Psoas muscle (tissue), 8 donors: ENCODE measurements around the gene CHMP5. TPM values are rescaled to one million over a fixed set of nuclear protein-coding genes. Genes with fewer than 3 reads are reported as not detected.

Source experiments
- ATAC-seq, 4 donors: fragments of 200-7000 bp; cut with Tn5 transposase; one replicate each; pipeline ENCODE4 v1.9.1; 2020; ENCODE audit warnings: moderate library complexity in 3 of 4, mild to moderate bottlenecking in 2 of 4
- DNase-seq, 2 donors: peaks; one replicate each; pipeline ENCODE4 v3.0.0-alpha.2; 2020
- H3K27ac ChIP-seq: fragments of 200-600 bp; one replicate; pipeline ENCODE4 v1.8.0; 2022
- H3K27me3 ChIP-seq, 3 donors: fragments of 200-600 bp in 1 of 3; one replicate each; pipeline versions ENCODE4 v1.6.1 to v1.8.0; 2013 to 2022; ENCODE audit warnings: low read length in 2 of 3, mild to moderate bottlenecking in 2 of 3, moderate library complexity in 1 of 3; ENCODE audit not compliant: insufficient read depth in 3 of 3
- H3K36me3 ChIP-seq, 2 donors: fragments of 200-600 bp in 1 of 2; one replicate each; pipeline versions ENCODE4 v1.6.1 to v1.8.0; 2013 to 2022; ENCODE audit warnings: low read depth in 1 of 2, mild to moderate bottlenecking in 1 of 2, moderate library complexity in 1 of 2; ENCODE audit not compliant: insufficient read depth in 1 of 2
- H3K4me1 ChIP-seq: fragments of 200-600 bp; one replicate; pipeline ENCODE4 v1.8.0; 2022
- H3K4me3 ChIP-seq: fragments of 200-600 bp; one replicate; pipeline ENCODE4 v1.8.0; 2022; ENCODE audit warnings: mild to moderate bottlenecking
- H3K9me3 ChIP-seq: fragments of 200-600 bp; one replicate; pipeline ENCODE4 v1.8.0; 2022
- WGBS, 3 donors: extraction: QIAGEN DNeasy Blood & Tissue Kit; methylation state at CpG; one replicate each; pipeline versions ENCODE4 v1.1.6 to v1.1.7; 2013; 5-methylcytosine and 5-hydroxymethylcytosine counted together
- intact Hi-C, 2 donors: fragments of 100-400 bp; cut with DNase I; formaldehyde crosslinking; loops; one replicate each; pipeline versions ENCODE4 v1.11.0 to v1.14.2; 2022
- polyA plus RNA-seq, 3 donors: library from polyadenylated mRNA; stranded (reverse); fragments of 200-250 nt; gene quantifications; one replicate each; pipeline ENCODE4 v1.2.3, GENCODE V29; 2013
- total RNA-seq, 4 donors: library from RNA; stranded (reverse); fragmentation: NEBNext Ultra II Directional in 2 of 4; extraction: Animal tissue kit (Norgen Biotek cat#: 25700) in 2 of 4; gene quantifications; one replicate each; pipeline versions ENCODE4 v1.2.1 to v1.2.4, GENCODE V29; 2021 to 2023
- TF ChIP-seq, protein P1 (sequence below): fragments of 200-600 bp; IDR thresholded peaks from one replicate; pipeline ENCODE4 v1.8.0; 2022; ENCODE audit warnings: antibody characterized with exemption
- donor health status: healthy with polysubstance abuse.
- donor health status: DM: no; HTN: no; CAD: no; lungs with moderate emphysema.
- donor health status: Bipolar disorder and iron deficiency.
- donor health status: healthy.
- donor health status: DM: yes; HTN: yes; CAD: no.
- donor health status: DM: no; HTN: no; CAD: no.
- donor health status: DM: no; HTN: no; CAD: no.
- donor health status: DM: yes; HTN: yes; CAD: no.

Gene CHMP5
- total and polyA plus RNA-seq, 7 donors: 28.7 to 80.4 (median 38.3) TPM

- H3K4me1 ChIP-seq: peaks cover 24% of the 10 kb centered on the region
- TF ChIP-seq, protein P1, sequence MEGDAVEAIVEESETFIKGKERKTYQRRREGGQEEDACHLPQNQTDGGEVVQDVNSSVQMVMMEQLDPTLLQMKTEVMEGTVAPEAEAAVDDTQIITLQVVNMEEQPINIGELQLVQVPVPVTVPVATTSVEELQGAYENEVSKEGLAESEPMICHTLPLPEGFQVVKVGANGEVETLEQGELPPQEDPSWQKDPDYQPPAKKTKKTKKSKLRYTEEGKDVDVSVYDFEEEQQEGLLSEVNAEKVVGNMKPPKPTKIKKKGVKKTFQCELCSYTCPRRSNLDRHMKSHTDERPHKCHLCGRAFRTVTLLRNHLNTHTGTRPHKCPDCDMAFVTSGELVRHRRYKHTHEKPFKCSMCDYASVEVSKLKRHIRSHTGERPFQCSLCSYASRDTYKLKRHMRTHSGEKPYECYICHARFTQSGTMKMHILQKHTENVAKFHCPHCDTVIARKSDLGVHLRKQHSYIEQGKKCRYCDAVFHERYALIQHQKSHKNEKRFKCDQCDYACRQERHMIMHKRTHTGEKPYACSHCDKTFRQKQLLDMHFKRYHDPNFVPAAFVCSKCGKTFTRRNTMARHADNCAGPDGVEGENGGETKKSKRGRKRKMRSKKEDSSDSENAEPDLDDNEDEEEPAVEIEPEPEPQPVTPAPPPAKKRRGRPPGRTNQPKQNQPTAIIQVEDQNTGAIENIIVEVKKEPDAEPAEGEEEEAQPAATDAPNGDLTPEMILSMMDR: no peak
- H3K27me3 ChIP-seq: no peaks in the 10 kb centered on the region
- no peaks in the 10 kb centered on the region for H3K9me3 ChIP-seq
- peak; percentile 67 to 90 (median 88) for ATAC-seq
- peak overlapping the region; percentile 83 for H3K27ac ChIP-seq
- 50 to 54% (median 52%) methylated on average over 4 of the region's 4 CpGs for WGBS, 3 donors
- DNase-seq: no peak
- H3K36me3 ChIP-seq: peaks cover 38 to 100% of the 10 kb centered on the region in 2 donors
- intact Hi-C loops: no loop called here
- no peak overlapping the region for H3K4me3 ChIP-seq
Observed at GRCh38 chr9:33257276-33257675, 7.6 kb upstream of the CHMP5 start.

DNA sequence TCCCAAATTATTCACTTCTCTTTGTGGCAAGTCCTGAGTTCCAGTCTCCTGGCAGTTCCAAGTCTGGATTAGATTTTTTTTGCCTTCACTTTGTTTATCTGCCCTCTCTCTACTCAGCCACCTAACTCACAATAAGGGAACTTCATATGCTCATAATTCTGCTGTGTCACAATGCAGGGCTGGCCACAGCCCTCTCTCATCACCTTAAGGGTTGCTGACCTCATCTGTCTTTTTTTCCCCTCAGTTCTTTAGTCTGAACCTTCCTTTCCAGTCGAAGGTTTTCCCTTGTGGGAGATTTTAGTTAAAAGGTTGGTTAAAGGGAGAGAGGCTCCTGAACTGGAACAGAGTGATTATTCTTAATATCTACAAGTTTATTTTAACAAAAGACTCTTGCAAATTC, 4.5 kb upstream of the CHMP5 start:
- H3K27ac ChIP-seq: peak overlapping the region; percentile 83
- DNase-seq (no peak), ATAC-seq (no peak)
- intact Hi-C loops: no loop called here
- H3K36me3 ChIP-seq: peaks cover 21 to 74% of the 10 kb centered on the region in 2 donors
- no peak overlapping the region for H3K4me3 ChIP-seq
- TF ChIP-seq, protein P1: no peak
- WGBS, 3 donors: 83 to 100% (median 88%) methylated on average over 1 of the region's 1 CpG
- peaks cover 34% of the 10 kb centered on the region for H3K4me1 ChIP-seq
- no peaks in the 10 kb centered on the region for H3K9me3 ChIP-seq
- H3K27me3 ChIP-seq: no peaks in the 10 kb centered on the region

- peaks cover 26% of the 10 kb centered on the region for H3K4me1 ChIP-seq
- no peaks in the 10 kb centered on the region for H3K9me3 ChIP-seq
- peaks cover 9 to 70% of the 10 kb centered on the region in 2 donors for H3K36me3 ChIP-seq
- 4 to 5% (median 5%) methylated on average over 25 of the region's 25 CpGs for WGBS, 3 donors
- intact Hi-C loops: no loop called here
- peak overlapping the region; percentile 94 for H3K4me3 ChIP-seq
- ATAC-seq: peak; percentile 6 to 34 (median 24)
- TF ChIP-seq, protein P1: no peak
- no peaks in the 10 kb centered on the region for H3K27me3 ChIP-seq
- H3K27ac ChIP-seq: peak overlapping the region; percentile 98
- peak; percentile 29 to 62 for DNase-seq
Observed at GRCh38 chr9:33263131-33264002, 1.5 kb upstream of the CHMP5 start.

DNA sequence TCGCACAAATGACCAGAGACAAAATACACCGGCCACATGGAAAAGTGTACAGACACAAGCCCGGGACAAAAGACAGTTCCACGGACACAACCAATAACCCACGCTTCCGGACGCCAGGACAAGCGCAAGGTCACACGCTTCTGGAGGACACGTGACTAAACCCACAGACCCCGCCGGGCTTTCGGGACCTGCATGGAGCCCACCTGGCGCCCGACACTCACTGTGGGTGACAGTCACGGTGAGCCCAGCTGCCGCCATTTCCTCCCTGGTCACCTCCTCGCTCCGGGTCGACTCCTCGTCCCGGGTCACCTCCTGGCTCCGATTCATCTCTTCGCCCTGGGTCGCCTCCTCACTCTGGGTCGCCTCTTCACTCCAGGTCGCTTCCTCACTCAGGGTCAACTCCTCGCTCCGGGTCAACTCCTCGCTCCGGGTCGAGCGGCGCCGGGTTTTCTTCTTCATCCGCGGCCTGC, 811 bp upstream of the CHMP5 start:
- Histone ChIP-seq H3K9me3 (no peaks in the 10 kb centered on the region), H3K36me3 (peaks cover 5 to 70% of the 10 kb centered on the region in 2 donors), H3K27ac (peak overlapping the region; percentile 98), H3K4me1 (peaks cover 19% of the 10 kb centered on the region), H3K27me3 (no peaks in the 10 kb centered on the region), H3K4me3 (peak overlapping the region; percentile 94)
- WGBS, 3 donors: 0 to 1% (median 0%) methylated on average over 37 of the region's 37 CpGs
- peak; percentile 59 to 77 for DNase-seq
- intact Hi-C loops: no loop called here
- peak; percentile 23 to 53 (median 40) for ATAC-seq
- TF ChIP-seq, protein P1: no peak
